Measurements from ENCODE around the gene KCNJ6.
"Not testable (repeated sequence)": the region's sequence is repeated elsewhere in the genome, so short reads cannot be mapped to it uniquely, and the experiment has no call there.

KCNJ6 gene

DNA sequence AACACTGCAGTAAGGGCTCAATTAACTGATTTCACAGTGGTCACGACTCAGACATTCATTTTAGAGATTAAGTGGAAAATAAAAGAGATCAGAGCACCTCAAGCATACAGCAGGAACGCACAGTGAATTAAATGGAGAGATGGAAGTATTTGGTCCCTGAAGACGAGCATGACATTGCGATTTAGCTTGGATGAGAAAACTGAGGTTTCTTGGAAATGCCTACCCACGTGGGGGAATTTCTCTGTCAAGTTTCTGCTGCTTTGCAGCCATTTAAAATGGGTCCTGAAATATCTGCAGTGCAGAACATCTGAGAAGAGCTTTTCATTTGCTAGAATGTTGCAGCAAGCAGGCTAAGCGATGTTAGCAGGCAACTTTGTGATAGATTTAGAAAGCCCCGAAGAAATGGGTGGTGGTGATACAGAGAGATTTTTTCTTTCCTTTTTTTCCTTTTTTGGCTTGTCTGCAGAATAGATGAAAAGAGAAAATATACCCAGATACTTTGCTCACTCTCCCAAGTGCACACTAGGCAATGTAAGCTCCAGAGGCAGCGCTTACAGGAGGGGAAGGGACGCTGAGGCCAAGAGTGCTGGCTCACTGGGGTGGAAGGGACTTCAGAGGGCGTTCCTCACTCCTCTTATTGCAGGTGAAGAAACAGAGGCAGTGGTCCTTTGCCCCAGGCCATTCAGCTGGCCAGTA is 258.0 kb downstream of the KCNJ6 start:
- in situ Hi-C loops (cut with MboI; ENCODE audit: low sequenced_read_pairs) = no loop called here

DNA sequence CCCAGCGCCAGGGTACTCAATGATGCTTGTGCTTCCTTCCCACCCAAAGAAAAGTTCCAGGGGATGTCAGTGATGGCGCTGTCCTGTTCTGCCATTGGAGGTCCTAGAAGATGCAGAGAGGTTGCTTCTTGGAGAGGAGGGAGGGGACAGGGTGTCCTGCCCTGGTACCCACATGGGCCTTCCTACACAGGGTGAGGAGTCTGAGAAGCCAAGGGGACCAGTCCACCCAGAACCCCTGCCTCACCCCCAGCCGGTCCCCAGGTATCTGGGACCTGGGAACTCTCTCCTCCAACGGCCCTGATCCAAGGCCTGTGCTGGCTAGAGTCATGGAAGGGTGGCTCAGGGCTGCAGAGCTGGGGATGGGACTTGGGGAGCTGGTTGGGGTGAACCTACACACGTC is 259.4 kb downstream of the KCNJ6 start:
- in situ Hi-C loops (cut with MboI; ENCODE audit: low sequenced_read_pairs) = no loop called here

DNA sequence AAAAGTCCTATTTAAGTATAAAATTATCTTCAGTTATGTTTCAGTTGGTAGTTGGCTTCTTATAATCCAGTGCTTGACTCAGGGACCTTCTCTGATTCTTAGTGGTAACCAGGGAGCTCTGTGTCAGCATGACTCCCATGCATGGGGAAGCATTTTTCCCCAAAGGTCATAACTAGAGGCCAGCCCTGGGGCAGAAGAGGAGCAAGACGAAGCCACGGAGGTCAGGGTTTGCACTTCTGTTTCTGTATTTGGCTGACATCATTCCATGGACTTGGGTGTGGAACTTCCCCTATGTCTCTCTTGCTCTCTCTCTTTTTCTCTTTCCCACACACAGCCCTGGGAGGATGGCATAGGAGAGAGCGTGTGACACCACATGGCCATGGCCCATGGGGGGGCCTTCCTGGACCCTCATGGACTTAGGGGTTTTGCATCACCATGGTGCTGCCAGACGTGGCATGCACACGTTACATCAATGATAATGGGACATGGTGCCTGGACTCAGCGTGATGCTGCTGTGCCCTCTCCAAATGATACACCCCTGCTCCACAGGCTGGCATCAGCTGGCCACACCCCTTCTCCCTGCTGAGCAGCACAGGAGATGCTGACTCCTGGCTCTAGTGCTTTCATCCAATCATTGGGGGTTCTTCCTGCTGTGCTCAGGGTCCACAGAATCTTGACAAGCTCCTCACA is 260.5 kb downstream of the KCNJ6 start:
- in situ Hi-C loops (cut with MboI; ENCODE audit: low sequenced_read_pairs) = no loop called here

DNA sequence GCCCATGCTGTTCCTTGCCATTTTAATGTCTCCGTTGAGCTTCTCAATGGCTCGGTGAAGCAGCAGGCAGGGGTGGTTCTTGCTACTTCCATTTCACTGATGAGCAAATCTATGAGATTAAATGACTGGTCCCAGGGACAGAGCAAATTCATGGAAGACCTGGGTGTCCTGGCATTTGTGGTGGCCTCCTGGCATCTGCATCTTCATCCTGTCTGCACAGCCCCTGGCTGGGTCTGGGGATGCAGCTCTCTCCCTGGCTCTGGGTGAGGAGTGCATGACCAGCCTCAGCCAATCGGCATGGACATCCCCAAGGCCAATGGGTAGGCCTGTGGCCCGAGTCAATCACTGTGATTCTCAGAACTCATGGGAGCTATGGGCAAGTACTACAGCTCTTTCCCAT is 261.7 kb downstream of the KCNJ6 start:
- in situ Hi-C loops (cut with MboI; ENCODE audit: low sequenced_read_pairs) = no loop called here

DNA sequence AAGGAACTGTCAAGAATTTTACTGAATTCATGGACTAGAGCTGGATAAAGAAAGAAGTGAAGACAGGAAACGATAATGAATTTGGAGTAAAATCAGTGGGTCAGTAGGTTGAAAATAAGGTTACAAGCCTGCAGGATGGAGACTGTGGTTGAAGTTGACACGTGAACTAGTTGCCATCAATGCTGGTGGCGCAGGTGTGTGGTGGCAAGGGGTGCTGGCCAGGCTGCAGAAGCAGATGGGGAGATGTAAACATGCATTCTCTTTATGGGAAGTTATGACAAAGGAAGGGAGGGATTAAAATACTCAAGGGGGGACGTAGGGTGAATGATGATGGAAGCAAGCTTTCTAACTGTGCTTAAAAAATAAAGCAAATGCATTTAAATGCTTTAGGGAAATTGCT is 263.1 kb downstream of the KCNJ6 start:
- in situ Hi-C loops (cut with MboI; ENCODE audit: low sequenced_read_pairs) = no loop called here

DNA sequence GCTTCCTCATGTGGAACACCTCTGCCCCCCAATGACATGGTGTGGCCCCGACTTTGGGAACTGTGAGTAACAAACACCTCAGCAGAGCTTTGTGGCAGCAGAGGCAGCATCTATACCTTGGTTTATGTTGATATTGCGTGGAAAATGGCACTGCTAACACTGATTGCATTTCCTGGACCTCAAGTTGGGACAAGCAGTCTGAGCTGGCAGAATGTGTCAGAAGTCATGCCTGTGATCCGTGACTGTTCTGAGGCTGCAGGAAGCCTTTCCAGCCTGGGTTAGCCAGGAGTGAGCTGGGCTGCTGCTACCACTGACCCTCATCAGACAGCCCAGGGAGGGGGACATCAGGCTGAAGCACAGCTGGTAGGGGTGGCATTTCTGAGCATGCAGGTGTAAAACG is 268.5 kb downstream of the KCNJ6 start:
- in situ Hi-C loops (cut with MboI; ENCODE audit: low sequenced_read_pairs) = no loop called here

DNA sequence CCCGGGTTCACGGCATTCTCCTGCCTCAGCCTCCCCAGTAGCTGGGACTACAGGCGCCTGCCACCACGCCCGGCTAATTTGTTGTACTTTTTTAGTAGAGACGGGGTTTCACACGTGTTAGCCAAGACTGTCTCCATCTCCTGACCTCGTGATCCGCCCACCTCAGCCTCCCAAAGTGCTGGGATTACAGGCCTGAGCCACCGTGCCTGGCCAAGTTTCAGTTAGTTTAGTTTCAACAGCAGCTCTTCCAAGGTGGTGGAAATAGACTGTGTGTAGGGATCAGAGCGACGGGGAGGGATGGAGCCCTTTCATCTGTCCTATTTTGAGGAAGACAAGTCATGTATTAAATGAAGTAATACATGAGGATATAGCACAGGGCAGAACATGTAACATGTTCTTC is 269.5 kb downstream of the KCNJ6 start:
- in situ Hi-C loops (cut with MboI; ENCODE audit: low sequenced_read_pairs) = not testable (repeated sequence)

DNA sequence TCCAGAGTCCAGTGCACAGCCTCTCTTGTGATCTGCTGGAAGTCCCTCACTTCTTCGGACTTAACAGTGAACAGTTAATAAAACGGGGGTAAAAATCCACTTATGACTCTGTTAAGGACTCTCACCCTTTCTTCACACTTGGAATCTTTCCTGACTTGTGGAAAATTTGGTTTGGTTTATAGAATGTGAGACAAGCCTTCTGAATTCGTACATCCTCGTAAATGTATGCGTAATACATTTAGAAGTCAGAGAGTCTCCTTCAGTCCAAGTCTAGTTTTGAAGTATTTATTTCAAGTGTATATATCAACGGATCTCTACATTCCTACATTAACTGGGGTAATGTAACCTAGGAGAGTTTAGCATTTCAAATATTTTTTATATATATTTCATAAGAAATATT is 270.4 kb downstream of the KCNJ6 start:
- in situ Hi-C loops (cut with MboI; ENCODE audit: low sequenced_read_pairs) = no loop called here

DNA sequence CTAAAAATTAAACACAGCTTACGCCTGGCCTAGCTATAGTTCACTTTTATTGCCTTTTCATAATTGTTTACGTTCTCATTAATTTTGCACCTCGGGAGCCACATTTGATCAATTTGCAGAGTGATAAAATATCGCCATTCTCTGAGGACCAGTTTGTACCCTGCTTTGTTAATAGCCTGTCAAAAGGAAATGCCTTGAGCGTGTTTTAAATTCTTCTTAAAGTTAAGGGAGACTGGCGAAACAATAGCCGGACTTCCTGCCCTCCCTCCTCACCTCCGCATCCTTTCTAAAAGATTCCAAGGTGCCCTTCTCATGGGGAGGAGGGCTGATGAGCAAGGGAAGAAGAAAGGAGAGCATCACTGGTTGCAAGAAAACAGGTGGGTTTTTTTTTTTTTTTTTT is 271.6 kb downstream of the KCNJ6 start:
- in situ Hi-C loops (cut with MboI; ENCODE audit: low sequenced_read_pairs) = no loop called here

DNA sequence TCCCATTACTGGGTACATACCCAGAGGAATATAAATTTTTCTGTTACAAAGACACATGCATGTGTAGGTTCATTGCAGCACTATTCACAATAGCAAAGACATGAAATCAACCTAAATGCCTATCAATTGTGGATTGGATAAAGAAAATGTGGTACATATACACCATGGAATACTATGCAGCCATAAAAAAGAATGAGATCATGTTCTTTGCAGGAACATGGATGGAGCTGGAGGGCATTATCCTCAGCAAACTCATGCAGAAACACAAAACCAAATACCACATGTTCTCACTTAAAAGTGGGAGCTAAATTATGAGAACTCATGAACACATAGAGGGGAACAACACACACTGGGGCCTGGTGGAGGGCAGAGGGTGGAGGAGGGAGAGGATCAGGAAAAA is 272.4 kb downstream of the KCNJ6 start:
- in situ Hi-C loops (cut with MboI; ENCODE audit: low sequenced_read_pairs) = not testable (repeated sequence)

DNA sequence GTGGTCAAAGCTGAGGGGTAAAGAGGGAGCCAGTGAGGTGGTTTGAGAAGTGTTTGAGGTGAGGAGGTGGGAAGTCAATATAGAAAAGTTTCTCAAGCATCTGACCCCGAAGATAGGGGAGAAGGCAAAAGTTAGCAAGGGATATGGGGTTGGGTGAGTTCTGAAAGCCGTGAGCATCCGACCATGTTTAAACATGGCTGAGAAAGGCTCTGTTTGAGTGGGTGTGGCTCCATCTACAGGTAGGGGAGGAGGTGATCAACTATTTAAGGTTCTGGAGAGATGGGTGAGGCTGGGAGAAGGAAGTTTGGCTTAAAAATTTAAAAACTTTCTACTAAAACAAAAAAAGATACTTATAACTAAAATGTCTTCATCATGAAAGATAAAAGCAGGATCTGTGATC is 273.8 kb downstream of the KCNJ6 start:
- in situ Hi-C loops (cut with MboI; ENCODE audit: low sequenced_read_pairs) = no loop called here

DNA sequence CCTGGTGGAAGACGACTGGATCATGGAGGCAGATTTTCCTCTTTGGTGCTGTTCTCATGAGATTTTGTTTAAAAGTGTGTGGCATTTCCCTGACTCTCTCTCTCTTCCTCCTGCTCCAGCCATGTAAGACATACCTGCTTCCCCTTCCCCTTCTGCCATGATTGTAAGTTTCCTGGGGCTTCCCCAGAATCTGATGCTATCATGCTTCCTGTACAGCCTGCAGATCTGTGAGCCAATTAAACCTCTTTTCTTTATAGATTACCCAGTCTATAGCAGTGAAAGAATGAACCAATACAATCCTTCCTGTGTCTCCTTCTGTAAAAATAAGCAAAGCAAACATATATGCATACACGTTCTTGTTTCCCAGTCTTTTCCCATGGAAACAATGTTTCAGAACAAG is 276.5 kb downstream of the KCNJ6 start:
- in situ Hi-C loops (cut with MboI; ENCODE audit: low sequenced_read_pairs) = no loop called here

DNA sequence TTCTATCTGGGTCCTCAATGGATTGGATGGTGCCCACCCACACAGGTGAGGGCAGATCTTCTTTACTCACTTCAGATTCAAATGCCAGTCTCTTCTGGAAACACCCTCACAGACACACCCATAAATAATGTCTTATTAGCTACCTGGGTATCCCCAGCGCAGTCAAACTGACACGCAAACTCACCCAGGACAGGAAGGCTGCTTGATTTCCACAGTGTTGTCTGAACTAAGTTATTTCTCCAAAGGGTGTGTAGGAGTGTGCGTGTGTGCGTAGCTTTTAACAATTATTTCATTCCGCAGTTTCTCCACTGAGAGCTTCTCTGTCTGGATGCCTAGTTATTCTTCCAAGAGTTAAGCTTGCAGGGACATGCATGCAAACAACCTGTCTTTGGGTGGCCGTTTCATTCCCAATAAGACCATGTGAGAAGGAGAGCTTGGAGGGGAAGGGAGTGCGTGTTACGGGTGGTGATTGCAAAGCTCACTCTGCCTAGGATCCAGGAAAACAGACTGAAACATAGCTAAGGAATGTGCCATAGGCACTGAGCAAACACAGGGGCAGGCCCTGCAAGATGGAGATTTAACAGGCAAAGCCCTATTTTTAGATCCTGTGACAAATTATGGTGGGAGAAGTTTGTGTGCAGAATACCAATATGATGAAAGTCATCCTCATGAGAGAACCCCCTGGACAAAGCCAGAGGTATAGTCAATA is 280.0 kb downstream of the KCNJ6 start:
- in situ Hi-C loops (cut with MboI; ENCODE audit: low sequenced_read_pairs) = no loop called here

DNA sequence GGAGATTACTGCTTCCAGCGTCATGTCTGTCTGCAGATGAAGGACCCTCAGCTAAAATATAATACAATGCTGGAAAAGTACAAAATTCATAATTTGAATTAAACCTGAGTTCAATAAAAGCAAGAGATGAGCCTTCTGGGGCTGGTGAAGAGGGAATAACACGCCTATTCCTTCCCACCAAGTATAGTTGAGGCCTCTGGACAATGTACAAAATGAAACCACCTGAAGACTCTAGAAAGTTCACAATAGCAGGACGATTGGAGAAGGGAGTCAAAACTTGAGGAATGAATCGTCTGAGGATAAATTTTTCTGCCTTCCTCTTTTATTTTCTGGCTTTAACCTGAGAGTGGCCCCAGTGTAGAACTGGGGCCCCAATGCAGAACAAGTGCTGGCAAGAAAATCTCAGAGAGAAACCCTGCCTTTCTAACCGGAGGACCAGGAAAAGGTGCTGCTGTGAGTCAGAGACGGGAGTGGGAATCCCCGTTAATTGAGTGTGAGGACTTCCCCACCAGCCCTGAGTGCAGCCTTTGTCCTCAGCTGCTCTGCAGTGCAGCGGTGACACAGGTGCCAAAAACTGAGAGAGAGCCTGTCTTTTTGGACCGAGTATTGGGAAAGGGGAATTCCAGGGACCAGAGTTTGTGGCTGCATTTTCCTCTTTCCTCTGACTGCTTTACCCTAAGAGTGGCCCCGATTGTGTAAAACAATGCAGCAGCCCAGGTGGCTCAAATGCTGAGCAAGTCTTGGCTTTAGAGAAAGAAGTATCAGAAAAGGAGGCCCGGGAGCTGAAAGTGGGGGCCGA is 284.7 kb downstream of the KCNJ6 start:
- in situ Hi-C loops (cut with MboI; ENCODE audit: low sequenced_read_pairs) = no loop called here

DNA sequence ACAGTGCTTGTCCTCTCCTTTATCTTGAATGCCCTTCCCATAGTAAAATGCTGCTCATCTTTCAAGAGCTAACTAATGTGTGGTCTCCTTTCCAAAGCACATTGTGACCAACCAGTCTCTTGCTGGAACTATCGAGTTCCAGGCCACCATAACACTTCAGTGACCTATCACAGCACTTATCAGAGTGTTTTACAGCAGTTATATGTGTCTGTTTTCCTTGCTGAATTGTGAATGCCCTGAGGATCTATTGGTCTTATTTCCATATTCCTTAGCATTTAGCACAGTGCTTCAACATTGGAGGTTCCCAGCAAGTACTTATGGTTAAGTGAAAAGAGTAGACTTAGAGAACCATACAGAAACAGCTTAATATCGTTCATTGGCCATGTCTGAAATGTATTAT is 285.4 kb downstream of the KCNJ6 start:
- in situ Hi-C loops (cut with MboI; ENCODE audit: low sequenced_read_pairs) = no loop called here

DNA sequence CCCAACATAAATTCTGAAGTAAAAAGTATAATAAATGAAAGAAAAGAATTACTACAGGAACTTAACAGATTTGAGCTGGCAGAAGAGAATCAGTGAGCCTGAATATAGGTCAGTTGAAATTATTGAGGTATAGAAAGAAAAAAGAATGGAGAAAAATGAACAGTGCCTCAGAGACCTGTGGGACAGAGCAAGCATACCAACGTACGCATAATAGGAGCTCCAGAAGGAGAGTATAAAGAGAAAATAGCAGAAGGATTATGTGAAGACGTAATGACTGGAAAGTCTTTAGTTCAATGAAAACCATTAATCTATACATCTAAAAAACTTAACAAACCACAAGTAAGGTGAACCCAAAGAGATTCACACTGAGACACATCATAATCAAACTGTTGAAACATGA is 287.9 kb downstream of the KCNJ6 start:
- in situ Hi-C loops (cut with MboI; ENCODE audit: low sequenced_read_pairs) = no loop called here

DNA sequence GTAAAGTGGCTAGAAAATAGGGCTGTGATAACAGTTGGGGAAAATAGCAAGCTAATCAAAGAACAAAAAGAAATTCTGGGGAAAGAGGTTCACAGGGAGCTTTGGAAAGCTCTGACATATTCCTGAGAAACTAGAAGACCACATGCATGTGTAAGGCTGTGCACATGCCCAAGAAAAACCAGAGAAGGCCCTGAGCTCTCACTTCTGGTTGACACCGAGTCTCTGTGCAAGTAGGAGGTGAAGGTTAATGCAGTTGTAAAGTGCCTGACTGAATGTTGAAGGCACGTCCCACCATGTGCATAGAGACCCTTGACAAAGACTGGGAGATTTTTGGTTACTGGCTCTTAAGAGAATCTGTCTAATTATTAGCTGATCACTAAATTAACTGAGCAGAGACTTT is 288.7 kb downstream of the KCNJ6 start:
- in situ Hi-C loops (cut with MboI; ENCODE audit: low sequenced_read_pairs) = no loop called here

DNA sequence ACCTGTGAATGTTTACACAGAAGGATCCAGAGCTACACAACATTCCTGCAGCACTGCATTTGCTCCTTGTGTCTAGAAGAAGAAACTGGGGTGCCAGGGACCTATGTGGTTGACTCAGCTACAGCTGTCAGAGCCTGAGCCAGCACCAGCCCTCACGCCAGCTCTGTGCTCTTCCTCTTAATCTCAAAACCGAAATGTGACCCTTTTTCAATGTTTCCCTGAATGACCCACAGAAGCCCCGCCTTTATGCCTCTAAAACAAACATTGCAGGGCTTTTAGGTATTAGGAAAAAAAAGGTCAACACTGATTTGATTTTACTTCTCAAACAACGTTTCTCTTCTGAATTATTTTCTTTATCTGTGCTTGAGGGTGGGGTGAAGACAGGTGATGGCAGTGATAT is 289.2 kb downstream of the KCNJ6 start:
- in situ Hi-C loops (cut with MboI; ENCODE audit: low sequenced_read_pairs) = no loop called here

DNA sequence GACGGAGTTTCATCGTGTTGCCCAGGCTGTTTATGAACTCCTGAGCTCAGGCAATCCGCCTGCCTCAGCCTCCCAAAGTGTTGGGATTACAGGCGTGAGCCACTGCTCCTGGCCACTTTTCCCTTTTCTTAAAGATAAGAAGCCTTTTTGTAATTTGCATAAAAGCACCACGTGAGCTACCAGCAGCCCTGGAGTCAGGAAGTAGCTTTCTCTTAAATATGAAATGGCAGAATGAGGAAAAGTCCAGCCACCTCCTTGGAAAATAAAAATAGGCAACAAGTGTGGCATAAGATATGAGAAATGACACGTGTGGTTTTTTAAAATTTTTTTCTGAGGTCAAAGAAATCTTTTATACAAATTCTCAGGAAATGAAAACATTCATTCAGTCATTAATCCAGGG is 289.9 kb downstream of the KCNJ6 start:
- in situ Hi-C loops (cut with MboI; ENCODE audit: low sequenced_read_pairs) = no loop called here

DNA sequence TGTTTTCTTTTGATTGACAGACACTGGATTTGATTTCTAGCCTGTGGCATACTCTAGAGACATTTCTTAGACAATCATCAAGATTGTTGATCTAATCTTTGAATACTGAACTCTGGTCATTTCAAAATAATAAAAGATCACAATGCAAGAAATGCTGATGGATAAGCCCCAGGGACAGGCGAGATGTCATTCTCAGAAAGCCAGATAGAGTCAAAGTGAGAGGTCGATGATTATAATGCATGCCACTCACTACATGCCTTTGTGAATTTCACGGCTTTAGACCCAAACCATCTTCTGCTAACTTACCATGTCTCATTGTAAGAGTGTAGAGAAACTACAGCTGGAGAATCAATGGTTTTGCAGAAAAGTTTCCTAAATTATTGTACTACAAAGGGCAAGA is 292.6 kb downstream of the KCNJ6 start:
- in situ Hi-C loops (cut with MboI; ENCODE audit: low sequenced_read_pairs) = no loop called here

DNA sequence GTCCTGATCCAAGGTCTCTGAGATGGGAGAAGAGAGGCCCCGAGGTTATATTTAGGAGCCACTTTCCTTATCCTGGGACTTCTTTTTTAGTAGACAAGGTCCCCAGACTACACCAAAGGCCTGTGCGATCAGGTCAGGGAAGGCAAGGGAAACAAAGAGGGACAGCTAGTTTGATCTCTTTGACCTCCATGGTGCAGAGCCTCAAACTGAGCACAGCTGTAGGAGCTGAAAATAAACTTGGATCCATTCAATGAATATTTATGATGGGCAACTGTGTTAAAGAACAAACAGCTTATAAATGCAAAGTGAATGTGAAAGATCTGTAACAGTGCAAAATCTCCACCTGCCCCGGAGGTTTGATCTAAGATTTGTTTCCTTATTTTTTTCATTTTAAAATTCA is 293.1 kb downstream of the KCNJ6 start:
- in situ Hi-C loops (cut with MboI; ENCODE audit: low sequenced_read_pairs) = no loop called here
